Measurements from ENCODE around the gene RAB27A.

DNA sequence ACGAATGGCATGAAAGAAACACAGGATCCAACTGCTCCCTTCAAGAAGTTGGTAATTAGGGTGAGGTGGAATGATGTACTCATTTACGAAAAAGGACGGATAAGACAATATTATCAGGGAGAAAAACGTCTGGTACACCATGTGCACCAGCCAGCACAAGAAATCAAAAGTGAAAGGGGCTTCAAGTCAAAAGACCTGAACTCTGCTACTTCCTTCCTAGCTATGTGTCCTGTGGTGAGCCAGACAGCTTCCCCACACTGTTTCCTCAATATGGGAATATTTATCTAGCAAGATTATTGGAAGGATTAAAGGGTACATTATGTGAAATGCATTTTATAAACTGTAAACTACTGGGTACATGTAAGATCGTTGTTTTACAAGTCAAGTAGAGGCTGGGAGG lies 33.9 kb downstream of the RAB27A start:
- no peak for TF ChIP-seq POLR2A (IDR thresholded peaks at IDR 0.05)
- TF ChIP-seq, protein P1, sequence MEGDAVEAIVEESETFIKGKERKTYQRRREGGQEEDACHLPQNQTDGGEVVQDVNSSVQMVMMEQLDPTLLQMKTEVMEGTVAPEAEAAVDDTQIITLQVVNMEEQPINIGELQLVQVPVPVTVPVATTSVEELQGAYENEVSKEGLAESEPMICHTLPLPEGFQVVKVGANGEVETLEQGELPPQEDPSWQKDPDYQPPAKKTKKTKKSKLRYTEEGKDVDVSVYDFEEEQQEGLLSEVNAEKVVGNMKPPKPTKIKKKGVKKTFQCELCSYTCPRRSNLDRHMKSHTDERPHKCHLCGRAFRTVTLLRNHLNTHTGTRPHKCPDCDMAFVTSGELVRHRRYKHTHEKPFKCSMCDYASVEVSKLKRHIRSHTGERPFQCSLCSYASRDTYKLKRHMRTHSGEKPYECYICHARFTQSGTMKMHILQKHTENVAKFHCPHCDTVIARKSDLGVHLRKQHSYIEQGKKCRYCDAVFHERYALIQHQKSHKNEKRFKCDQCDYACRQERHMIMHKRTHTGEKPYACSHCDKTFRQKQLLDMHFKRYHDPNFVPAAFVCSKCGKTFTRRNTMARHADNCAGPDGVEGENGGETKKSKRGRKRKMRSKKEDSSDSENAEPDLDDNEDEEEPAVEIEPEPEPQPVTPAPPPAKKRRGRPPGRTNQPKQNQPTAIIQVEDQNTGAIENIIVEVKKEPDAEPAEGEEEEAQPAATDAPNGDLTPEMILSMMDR (IDR thresholded peaks at IDR 0.05), result no peak
